Measurements from ENCODE around the gene C1QL3.

The C1QL3 gene

GRCh38 chr10:16497911-16498310 is 23.8 kb downstream of the C1QL3 start:
- in situ Hi-C loops (cut with MboI; ENCODE audit: low sequenced_read_pairs): no loop called here

GRCh38 chr10:16493884-16494536 is 27.7 kb downstream of the C1QL3 start:
- in situ Hi-C loops (cut with MboI; ENCODE audit: low sequenced_read_pairs): no loop called here

GRCh38 chr10:16491933-16492332 is 29.7 kb downstream of the C1QL3 start:
- in situ Hi-C loops (cut with MboI; ENCODE audit: low sequenced_read_pairs): no loop called here

- in situ Hi-C loops (cut with MboI; ENCODE audit: low sequenced_read_pairs): no loop called here
Observed at GRCh38 chr10:16490511-16490910, 31.2 kb downstream of the C1QL3 start.

GRCh38 chr10:16483241-16483917 is 38.3 kb downstream of the C1QL3 start:
- in situ Hi-C loops (cut with MboI; ENCODE audit: low sequenced_read_pairs): no loop called here

- in situ Hi-C loops (cut with MboI; ENCODE audit: low sequenced_read_pairs): no loop called here
Observed at GRCh38 chr10:16481052-16481728, 40.5 kb downstream of the C1QL3 start.

- in situ Hi-C loops (cut with MboI; ENCODE audit: low sequenced_read_pairs): no loop called here
Observed at GRCh38 chr10:16478801-16479200, 42.9 kb downstream of the C1QL3 start.

GRCh38 chr10:16477757-16478156 is 43.9 kb downstream of the C1QL3 start:
- in situ Hi-C loops (cut with MboI; ENCODE audit: low sequenced_read_pairs): no loop called here

- in situ Hi-C loops (cut with MboI; ENCODE audit: low sequenced_read_pairs): no loop called here
Observed at GRCh38 chr10:16472828-16473227, 48.9 kb downstream of the C1QL3 start.

GRCh38 chr10:16470747-16471146 is 50.9 kb downstream of the C1QL3 start:
- in situ Hi-C loops (cut with MboI; ENCODE audit: low sequenced_read_pairs): no loop called here

- in situ Hi-C loops (cut with MboI; ENCODE audit: low sequenced_read_pairs): no loop called here
Observed at GRCh38 chr10:16466001-16466400, 55.7 kb downstream of the C1QL3 start.

Data from hTERT RPE-1 (cell line).